SK-N-SH (cell line): ENCODE measurements around the gene PPIF. TPM values are rescaled to one million over a fixed set of nuclear protein-coding genes. Genes with fewer than 3 reads are reported as not detected.
A peak's percentile ranks its signal among the peaks of the same experiment; 100 is the strongest.

Source experiments
- CTCF ChIA-PET: fragments of 300-600, 350-600 bp; formaldehyde crosslinking; extraction: SDS; loops from one replicate; lab custom pipeline; 2021; lab: Yijun Ruan, JAX
- POLR2A ChIA-PET: fragments of 350-600 bp; sonication (Branson Sonifier 250); formaldehyde crosslinking; extraction: SDS; loops from one replicate; lab custom pipeline; 2020; ENCODE audit warnings: antibody characterized with exemption, inconsistent platforms; lab: Yijun Ruan, JAX
- DNase-seq: peaks from one replicate; pipeline ENCODE4 v3.0.0; 2012
- H2AFZ ChIP-seq: fragments of 200-600 bp; sonication (generic); 2 replicates; pipeline ENCODE4 v1.8.1; 2016; ENCODE audit warnings: antibody characterized with exemption, mild to moderate bottlenecking, low read depth
- H3F3A ChIP-seq: fragments of 200-600 bp; sonication (generic); replicated peaks from 2 replicates; pipeline ENCODE3; 2016; ENCODE audit warnings: antibody characterized with exemption, mild to moderate bottlenecking; ENCODE audit not compliant: insufficient read depth
- H3K27ac ChIP-seq, 2 experiments: fragments of 200-500 bp in 1 of 2; fragments of 200-600 bp in 1 of 2; sonication (Bioruptor generic) in 1 of 2; sonication (generic), shearing (Covaris generic) in 1 of 2; 2 replicates each; pipeline versions ENCODE4 v1.5.1 to v1.6.1; 2014 to 2016; ENCODE audit warnings: low read depth in 2 of 2, inconsistent platforms in 1 of 2, low read length in 1 of 2, mild to moderate bottlenecking in 1 of 2, mixed read lengths in 1 of 2
- H3K27me3 ChIP-seq: fragments of 200-600 bp; sonication (generic), shearing (Covaris generic); 2 replicates; pipeline ENCODE4 v1.6.1; 2016; ENCODE audit warnings: mixed run types; ENCODE audit not compliant: insufficient read depth
- H3K36me3 ChIP-seq, 2 experiments: fragments of 200-500 bp in 1 of 2; fragments of 200-600 bp in 1 of 2; sonication (Bioruptor generic) in 1 of 2; sonication (generic) in 1 of 2; replicated peaks in 1 of 2; 2 replicates each; pipeline versions ENCODE3 to v1.5.1; 2014 to 2016; ENCODE audit warnings: low read length in 1 of 2, mild to moderate bottlenecking in 1 of 2; ENCODE audit not compliant: insufficient read depth in 2 of 2, control insufficient read depth in 1 of 2
- H3K4me1 ChIP-seq, 2 experiments: fragments of 200-500 bp in 1 of 2; fragments of 200-600 bp in 1 of 2; sonication (Bioruptor generic) in 1 of 2; sonication (generic), shearing (Covaris generic) in 1 of 2; 2 replicates each; pipeline versions ENCODE4 v1.5.1 to v1.6.1; 2014 to 2016; ENCODE audit warnings: low read depth in 1 of 2, low read length in 1 of 2, mixed run types in 1 of 2; ENCODE audit not compliant: insufficient read depth in 2 of 2, control insufficient read depth in 1 of 2
- H3K4me2 ChIP-seq: fragments of 200-600 bp; sonication (generic), shearing (Covaris generic); 2 replicates; pipeline ENCODE4 v1.6.1; 2017; ENCODE audit warnings: mixed run types
- H3K4me3 ChIP-seq, 2 experiments: fragments of 200-500 bp in 1 of 2; fragments of 200-600 bp in 1 of 2; sonication (Bioruptor generic) in 1 of 2; sonication (generic), shearing (Covaris generic) in 1 of 2; 2 replicates each; pipeline versions ENCODE4 v1.5.1 to v1.8.1; 2014 to 2016; ENCODE audit warnings: low read depth in 2 of 2, inconsistent platforms in 1 of 2, low read length in 1 of 2, mild to moderate bottlenecking in 1 of 2, mixed read lengths in 1 of 2, moderate library complexity in 1 of 2
- H3K79me2 ChIP-seq: fragments of 200-600 bp; sonication (generic); 2 replicates; pipeline ENCODE4 v1.8.1; 2017; ENCODE audit warnings: mild to moderate bottlenecking; ENCODE audit not compliant: insufficient read depth
- H3K9ac ChIP-seq: fragments of 200-600 bp; sonication (generic); 2 replicates; pipeline ENCODE4 v1.6.1; 2017; ENCODE audit warnings: mixed run types
- H3K9me2 ChIP-seq: fragments of 200-600 bp; sonication (generic); 2 replicates; pipeline ENCODE4 v1.6.1; 2017; ENCODE audit warnings: mixed run types
- H3K9me3 ChIP-seq: fragments of 200-600 bp; sonication (generic); 2 replicates; pipeline ENCODE4 v1.6.1; 2017; ENCODE audit warnings: mixed run types, mild to moderate bottlenecking, moderate library complexity
- H4K20me1 ChIP-seq: fragments of 200-600 bp; sonication (generic); 2 replicates; pipeline ENCODE4 v1.6.1; 2017; ENCODE audit warnings: mild to moderate bottlenecking, mixed run types; ENCODE audit not compliant: insufficient read depth
- CHD2 ChIP-seq: fragments of 150-350 bp; IDR thresholded peaks from 2 replicates; pipeline ENCODE4 v1.6.1; 2018; ENCODE audit warnings: low read length; ENCODE audit not compliant: partially characterized antibody
- FOSL2 ChIP-seq: IDR thresholded peaks from 2 replicates; pipeline ENCODE4 v1.4.0; 2012; ENCODE audit warnings: low read depth, mild to moderate bottlenecking, moderate library complexity, borderline replicate concordance
- FOXJ3 ChIP-seq: sonication (generic); formaldehyde crosslinking; IDR thresholded peaks from 2 replicates; pipeline ENCODE4 v1.5.1; 2020; ENCODE audit warnings: mild to moderate bottlenecking, missing genetic modification reagents
- FOXM1 ChIP-seq: IDR thresholded peaks from 2 replicates; pipeline ENCODE4 v1.4.0; 2012; ENCODE audit warnings: low read depth, mild to moderate bottlenecking
- GATA2 ChIP-seq: sonication (generic); formaldehyde crosslinking; IDR thresholded peaks from 2 replicates; pipeline ENCODE4 v1.5.0; 2020; ENCODE audit warnings: mild to moderate bottlenecking, missing genetic modification reagents
- JUND ChIP-seq: IDR thresholded peaks from 2 replicates; pipeline ENCODE4 v1.4.0; 2012
- MEF2A ChIP-seq: IDR thresholded peaks from 2 replicates; pipeline ENCODE4 v1.4.0; 2012; ENCODE audit warnings: low read depth, borderline replicate concordance
- NFIC ChIP-seq: IDR thresholded peaks from 2 replicates; pipeline ENCODE4 v1.4.0; 2012; ENCODE audit warnings: borderline replicate concordance
- POLR2AphosphoS5 ChIP-seq: IDR thresholded peaks from 2 replicates; pipeline ENCODE4 v1.6.1; 2012; ENCODE audit warnings: low read depth, low read length
- RFX5 ChIP-seq: IDR thresholded peaks from 2 replicates; pipeline ENCODE4 v1.6.1; 2012; ENCODE audit warnings: mild to moderate bottlenecking, improper control_type of control experiment, low read length
- RXRA ChIP-seq: IDR thresholded peaks from 2 replicates; pipeline ENCODE4 v1.4.0; 2012; ENCODE audit warnings: low read depth, mild to moderate bottlenecking, borderline replicate concordance
- TCF12 ChIP-seq: IDR thresholded peaks from 2 replicates; pipeline ENCODE4 v1.4.0; 2012
- WGBS: methylation state at CpG from one replicate; pipeline ENCODE4 v1.1.6; 2017; ENCODE audit warnings: low lambda C conversion rate; 5-methylcytosine and 5-hydroxymethylcytosine counted together
- polyA plus RNA-seq, 3 experiments: library from polyadenylated mRNA; depleted of rRNA; stranded (reverse); fragments of >200 nt; gene quantifications; 2 replicates each; pipeline ENCODE4 v1.2.3, GENCODE V29; 2012
- TF ChIP-seq, protein P1 (sequence below): fragments of 150-350 bp; IDR thresholded peaks from 2 replicates; pipeline ENCODE4 v1.6.1; 2016; ENCODE audit warnings: mild to moderate bottlenecking, low read depth, low read length
- TF ChIP-seq, protein P2 (sequence below): IDR thresholded peaks from 2 replicates; pipeline ENCODE4; 2012
- TF ChIP-seq, protein P3 (sequence below): fragments of 150-350 bp; IDR thresholded peaks from 2 replicates; pipeline ENCODE4 v1.6.1; 2017; ENCODE audit warnings: antibody characterized with exemption, low read length, low read depth, borderline replicate concordance
- TF ChIP-seq, protein P4 (sequence below): fragments of 200-600 bp; sonication (generic); IDR thresholded peaks from 2 replicates; pipeline ENCODE4 v1.6.1; 2017; ENCODE audit warnings: antibody characterized with exemption, mild to moderate bottlenecking, moderate library complexity

The PPIF gene
- polyA plus RNA-seq, 1 of the 3 experiments (the other 2 are of a cell fraction), result 85.9 TPM

DNA sequence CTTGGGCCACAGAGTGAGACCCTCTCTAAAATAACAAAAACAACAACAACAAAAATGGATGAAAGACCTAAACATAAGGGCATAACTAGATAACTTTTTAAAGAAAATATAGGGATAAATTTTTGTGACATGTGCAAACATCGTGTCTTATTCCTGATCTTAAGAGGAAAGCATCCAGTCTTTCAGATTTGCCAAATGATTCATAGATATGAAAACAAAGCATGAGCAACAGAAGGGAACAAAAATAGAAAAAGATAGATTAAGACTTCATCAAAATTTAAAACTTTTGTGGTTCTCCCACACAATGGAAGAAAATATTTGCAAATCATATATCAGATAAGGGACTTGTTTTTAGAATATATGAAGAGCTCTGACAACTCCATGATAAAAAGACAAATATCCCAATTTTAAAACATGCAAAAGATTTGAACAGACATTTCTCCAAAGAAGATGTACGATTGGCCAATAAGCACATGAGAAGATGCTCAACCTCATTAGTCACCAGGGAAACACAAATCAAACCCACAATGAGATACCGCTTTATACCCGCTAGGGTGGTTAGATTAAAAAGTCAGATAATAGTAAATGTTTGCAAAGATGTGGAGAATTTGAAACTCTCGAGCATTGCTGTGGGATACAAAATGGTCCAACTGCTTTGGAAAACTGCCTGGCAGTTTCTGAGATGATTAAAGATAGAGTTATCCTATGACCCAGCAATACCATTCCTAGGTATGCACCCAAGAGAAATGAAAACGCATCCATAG lies 20.3 kb downstream of the PPIF start:
- no peak overlapping the region for H3K4me3 ChIP-seq
- H4K20me1 ChIP-seq, result no peaks in the 10 kb centered on the region
- H3K9me2 ChIP-seq, result no peaks in the 10 kb centered on the region
- H3F3A ChIP-seq, result peaks cover 35% of the 10 kb centered on the region
- WGBS, result 37% methylated on average over 6 of the region's 6 CpGs
- H3K9ac ChIP-seq, result peak overlapping the region; percentile 11; the same call in 1 of the 2 replicates
- TF ChIP-seq RXRA (0 out of 2 replicates have a peak, but pooled peaks have one; percentile 4), MEF2A (peak; percentile 38; the same call in 1 of the 2 replicates), TCF12 (peak; percentile 53), NFIC (peak; percentile 49; the same call in 1 of the 2 replicates), POLR2AphosphoS5 (no peak), FOXJ3 (CRISPR knock-in tag) (no peak), RFX5 (peak; percentile 93), FOXM1 (peak; percentile 30; the same call in 1 of the 2 replicates), CHD2 (no peak), FOSL2 (peak; percentile 41; the same call in 1 of the 2 replicates), GATA2 (CRISPR knock-in tag) (no peak), JUND (peak; percentile 51)
- TF ChIP-seq, protein P1, sequence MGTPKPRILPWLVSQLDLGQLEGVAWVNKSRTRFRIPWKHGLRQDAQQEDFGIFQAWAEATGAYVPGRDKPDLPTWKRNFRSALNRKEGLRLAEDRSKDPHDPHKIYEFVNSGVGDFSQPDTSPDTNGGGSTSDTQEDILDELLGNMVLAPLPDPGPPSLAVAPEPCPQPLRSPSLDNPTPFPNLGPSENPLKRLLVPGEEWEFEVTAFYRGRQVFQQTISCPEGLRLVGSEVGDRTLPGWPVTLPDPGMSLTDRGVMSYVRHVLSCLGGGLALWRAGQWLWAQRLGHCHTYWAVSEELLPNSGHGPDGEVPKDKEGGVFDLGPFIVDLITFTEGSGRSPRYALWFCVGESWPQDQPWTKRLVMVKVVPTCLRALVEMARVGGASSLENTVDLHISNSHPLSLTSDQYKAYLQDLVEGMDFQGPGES, result no peak
- TF ChIP-seq, protein P2, sequence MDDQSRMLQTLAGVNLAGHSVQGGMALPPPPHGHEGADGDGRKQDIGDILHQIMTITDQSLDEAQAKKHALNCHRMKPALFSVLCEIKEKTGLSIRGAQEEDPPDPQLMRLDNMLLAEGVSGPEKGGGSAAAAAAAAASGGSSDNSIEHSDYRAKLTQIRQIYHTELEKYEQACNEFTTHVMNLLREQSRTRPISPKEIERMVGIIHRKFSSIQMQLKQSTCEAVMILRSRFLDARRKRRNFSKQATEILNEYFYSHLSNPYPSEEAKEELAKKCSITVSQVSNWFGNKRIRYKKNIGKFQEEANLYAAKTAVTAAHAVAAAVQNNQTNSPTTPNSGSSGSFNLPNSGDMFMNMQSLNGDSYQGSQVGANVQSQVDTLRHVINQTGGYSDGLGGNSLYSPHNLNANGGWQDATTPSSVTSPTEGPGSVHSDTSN, result peak; percentile 53
- TF ChIP-seq, protein P3, sequence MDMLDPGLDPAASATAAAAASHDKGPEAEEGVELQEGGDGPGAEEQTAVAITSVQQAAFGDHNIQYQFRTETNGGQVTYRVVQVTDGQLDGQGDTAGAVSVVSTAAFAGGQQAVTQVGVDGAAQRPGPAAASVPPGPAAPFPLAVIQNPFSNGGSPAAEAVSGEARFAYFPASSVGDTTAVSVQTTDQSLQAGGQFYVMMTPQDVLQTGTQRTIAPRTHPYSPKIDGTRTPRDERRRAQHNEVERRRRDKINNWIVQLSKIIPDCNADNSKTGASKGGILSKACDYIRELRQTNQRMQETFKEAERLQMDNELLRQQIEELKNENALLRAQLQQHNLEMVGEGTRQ, result no peak
- TF ChIP-seq, protein P4, sequence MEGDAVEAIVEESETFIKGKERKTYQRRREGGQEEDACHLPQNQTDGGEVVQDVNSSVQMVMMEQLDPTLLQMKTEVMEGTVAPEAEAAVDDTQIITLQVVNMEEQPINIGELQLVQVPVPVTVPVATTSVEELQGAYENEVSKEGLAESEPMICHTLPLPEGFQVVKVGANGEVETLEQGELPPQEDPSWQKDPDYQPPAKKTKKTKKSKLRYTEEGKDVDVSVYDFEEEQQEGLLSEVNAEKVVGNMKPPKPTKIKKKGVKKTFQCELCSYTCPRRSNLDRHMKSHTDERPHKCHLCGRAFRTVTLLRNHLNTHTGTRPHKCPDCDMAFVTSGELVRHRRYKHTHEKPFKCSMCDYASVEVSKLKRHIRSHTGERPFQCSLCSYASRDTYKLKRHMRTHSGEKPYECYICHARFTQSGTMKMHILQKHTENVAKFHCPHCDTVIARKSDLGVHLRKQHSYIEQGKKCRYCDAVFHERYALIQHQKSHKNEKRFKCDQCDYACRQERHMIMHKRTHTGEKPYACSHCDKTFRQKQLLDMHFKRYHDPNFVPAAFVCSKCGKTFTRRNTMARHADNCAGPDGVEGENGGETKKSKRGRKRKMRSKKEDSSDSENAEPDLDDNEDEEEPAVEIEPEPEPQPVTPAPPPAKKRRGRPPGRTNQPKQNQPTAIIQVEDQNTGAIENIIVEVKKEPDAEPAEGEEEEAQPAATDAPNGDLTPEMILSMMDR, result peak; percentile 26; the same call in 1 of the 2 replicates
- H3K4me2 ChIP-seq, result peak overlapping the region; percentile 31; the same call in 1 of the 2 replicates
- peak overlapping the region; percentile 14; the same call in 1 of the 2 replicates for H2AFZ ChIP-seq
- H3K27ac ChIP-seq, result peak overlapping the region in 1 of 2 experiments; percentile 85; a peak in 2 of 4 replicates
- H3K9me3 ChIP-seq, result peaks cover 8% of the 10 kb centered on the region; the same call in 1 of the 2 replicates
- H3K27me3 ChIP-seq, result no peaks in the 10 kb centered on the region
- no peak for DNase-seq
- ChIA-PET CTCF (no interaction called here), POLR2A (no interaction called here)
- H3K79me2 ChIP-seq, result no peaks in the 10 kb centered on the region
- H3K4me1 ChIP-seq, result peaks cover 0 to 10% of the 10 kb centered on the region in 2 experiments; a peak in 1 of 4 replicates
- peaks cover 0 to 5% of the 10 kb centered on the region in 2 experiments for H3K36me3 ChIP-seq
